Ishikawa (cell line): ENCODE results near the gene NKD1.

Experiments
- CEBPB ChIP-seq: IDR thresholded peaks from 2 replicates; pipeline ENCODE4 v1.6.1; 2012
- CREB1 ChIP-seq: IDR thresholded peaks from 2 replicates; pipeline ENCODE4 v1.6.1; 2012; ENCODE audit warnings: low read depth
- EGR1 ChIP-seq: IDR thresholded peaks from 2 replicates; pipeline ENCODE4 v1.6.1; 2012
- EP300 ChIP-seq: IDR thresholded peaks from 2 replicates; pipeline ENCODE4 v1.6.1; 2012; ENCODE audit warnings: borderline replicate concordance
- FOXM1 ChIP-seq: IDR thresholded peaks from 2 replicates; pipeline ENCODE4 v1.6.1; 2012; ENCODE audit warnings: low read depth, borderline replicate concordance
- MAX ChIP-seq: IDR thresholded peaks from 2 replicates; pipeline ENCODE4 v1.6.1; 2012
- NFIC ChIP-seq: IDR thresholded peaks from 2 replicates; pipeline ENCODE4 v1.6.1; 2012
- RAD21 ChIP-seq: IDR thresholded peaks from 2 replicates; pipeline ENCODE4 v1.6.1; 2012; ENCODE audit warnings: low read depth
- REST ChIP-seq: IDR thresholded peaks from 2 replicates; pipeline ENCODE4 v1.6.1; 2012; ENCODE audit warnings: low read depth, mild to moderate bottlenecking
- TAF1 ChIP-seq: IDR thresholded peaks from 2 replicates; pipeline ENCODE4 v1.6.1; 2012; ENCODE audit warnings: low read depth, mild to moderate bottlenecking
- TCF12 ChIP-seq: IDR thresholded peaks from 2 replicates; pipeline ENCODE4 v1.6.1; 2012; ENCODE audit warnings: low read depth
- TEAD4 ChIP-seq: IDR thresholded peaks from 2 replicates; pipeline ENCODE4 v1.6.1; 2012
- USF1 ChIP-seq: IDR thresholded peaks from 2 replicates; pipeline ENCODE4 v1.6.1; 2012
- YY1 ChIP-seq: IDR thresholded peaks from 2 replicates; pipeline ENCODE4 v1.6.1; 2012; ENCODE audit warnings: low read depth
- ZBTB7A ChIP-seq: IDR thresholded peaks from 2 replicates; pipeline ENCODE4 v1.6.1; 2012; ENCODE audit warnings: low read depth

Gene NKD1

GRCh38 chr16:50531901-50532300 lies 16.3 kb upstream of the NKD1 start:
- no peak for TF ChIP-seq USF1
- no peak for TF ChIP-seq ZBTB7A
- no peak for TF ChIP-seq NFIC
- no peak for TF ChIP-seq RAD21
- TF ChIP-seq TCF12 = no peak
- no peak for TF ChIP-seq TAF1
- no peak for TF ChIP-seq CEBPB
- TF ChIP-seq YY1 = no peak
- TF ChIP-seq MAX = no peak
- no peak for TF ChIP-seq CREB1
- TF ChIP-seq REST = no peak

GRCh38 chr16:50532576-50532975 lies 15.6 kb upstream of the NKD1 start:
- TF ChIP-seq MAX = no peak
- no peak for TF ChIP-seq USF1
- no peak for TF ChIP-seq EGR1
- TF ChIP-seq NFIC = no peak

- TF ChIP-seq CREB1 = no peak
These were observed 14.9 kb upstream of the NKD1 start for GRCh38 chr16:50533317-50533716.

GRCh38 chr16:50534091-50534490 lies 14.1 kb upstream of the NKD1 start:
- no peak for TF ChIP-seq EP300
- TF ChIP-seq EGR1 = no peak
- TF ChIP-seq USF1 = no peak
- no peak for TF ChIP-seq FOXM1
- no peak for TF ChIP-seq TAF1
- TF ChIP-seq MAX = no peak
- TF ChIP-seq CEBPB = no peak
- no peak for TF ChIP-seq ZBTB7A
- TF ChIP-seq RAD21 = no peak
- no peak for TF ChIP-seq NFIC
- no peak for TF ChIP-seq YY1
- TF ChIP-seq CREB1 = no peak
- TF ChIP-seq TEAD4 = no peak
- TF ChIP-seq REST = no peak
- no peak for TF ChIP-seq TCF12

GRCh38 chr16:50534556-50534955 lies 13.6 kb upstream of the NKD1 start:
- TF ChIP-seq RAD21 (no peak), TAF1 (no peak), REST (no peak), CEBPB (no peak), EP300 (no peak), MAX (no peak), ZBTB7A (no peak)
